ENCODE measurements around the gene PCNP. TPM values are rescaled to one million over a fixed set of nuclear protein-coding genes. Genes with fewer than 3 reads are reported as not detected.

Gene PCNP
- polyA plus RNA-seq, 1 of the 3 experiments (the other 2 are of a cell fraction) = 45.8 TPM

DNA sequence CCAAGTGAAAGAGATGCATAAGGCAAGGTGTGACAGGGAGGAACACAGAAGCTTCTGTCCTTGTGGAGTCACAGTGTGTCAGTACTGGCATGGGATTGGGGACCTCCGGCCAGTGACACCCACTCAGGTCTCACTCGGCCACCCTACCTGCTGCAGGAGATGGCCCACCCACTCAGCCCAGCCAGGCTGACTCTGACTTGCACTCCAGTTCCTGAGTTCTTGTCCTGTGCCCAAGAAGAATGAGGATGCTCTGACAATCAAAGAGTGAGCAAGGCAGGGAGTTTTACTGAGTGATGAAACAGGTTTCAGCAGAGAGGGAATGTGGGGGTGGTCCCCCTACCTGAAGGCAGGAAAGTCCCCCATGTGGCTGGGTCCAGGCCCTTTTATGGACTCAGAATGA is 50.9 kb downstream of the PCNP start:
- Histone ChIP-seq H3K36me3 (replicated peaks in 1 of 2; ENCODE audit: control insufficient read depth in 1 of 2, insufficient read depth in 2 of 2, low read length in 1 of 2) (no peaks in the 10 kb centered on the region), H4K20me1 (ENCODE audit: insufficient read depth) (no peaks in the 10 kb centered on the region), H3K9me2 (no peaks in the 10 kb centered on the region), H3K4me2 (no peak overlapping the region), H3K79me2 (ENCODE audit: insufficient read depth) (no peaks in the 10 kb centered on the region), H3K4me3 (ENCODE audit: low read depth in 2 of 2, low read length in 1 of 2) (no peak overlapping the region), H3K27me3 (ENCODE audit: insufficient read depth) (no peaks in the 10 kb centered on the region), H3K9me3 (no peaks in the 10 kb centered on the region), H3F3A (replicated peaks; ENCODE audit: insufficient read depth) (no peaks in the 10 kb centered on the region), H3K9ac (no peak overlapping the region), H2AFZ (ENCODE audit: low read depth) (no peak overlapping the region), H3K4me1 (ENCODE audit: control insufficient read depth in 1 of 2, insufficient read depth in 2 of 2, low read depth in 1 of 2, low read length in 1 of 2) (no peaks in the 10 kb centered on the region), H3K27ac (ENCODE audit: low read depth in 2 of 2, low read length in 1 of 2) (no peak overlapping the region)
- WGBS (ENCODE audit: low lambda C conversion rate) = 16% methylated on average over 2 of the region's 2 CpGs
- ChIA-PET POLR2A (no interaction called here), CTCF (no interaction called here)
- DNase-seq = no peak
- TF ChIP-seq JUND (IDR thresholded peaks at IDR 0.05) (no peak), EZH2phosphoT487 (IDR thresholded peaks at IDR 0.05; ENCODE audit: borderline replicate concordance, low read depth) (no peak), FOXJ3 (CRISPR knock-in tag; IDR thresholded peaks at IDR 0.05) (no peak), YY1 (IDR thresholded peaks at IDR 0.05; ENCODE audit: low read depth) (no peak), NRF1 (IDR thresholded peaks at IDR 0.05; ENCODE audit: low read depth, low read length) (no peak), RXRA (IDR thresholded peaks at IDR 0.05; ENCODE audit: borderline replicate concordance, low read depth) (no peak), EP300 (IDR thresholded peaks at IDR 0.05; ENCODE audit: borderline replicate concordance in 1 of 2, low read depth in 1 of 2, low read length in 1 of 2) (no peak)
- TF ChIP-seq, protein P1, sequence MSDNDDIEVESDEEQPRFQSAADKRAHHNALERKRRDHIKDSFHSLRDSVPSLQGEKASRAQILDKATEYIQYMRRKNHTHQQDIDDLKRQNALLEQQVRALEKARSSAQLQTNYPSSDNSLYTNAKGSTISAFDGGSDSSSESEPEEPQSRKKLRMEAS (IDR thresholded peaks at IDR 0.05; ENCODE audit: low read depth) = no peak
- TF ChIP-seq, protein P2, sequence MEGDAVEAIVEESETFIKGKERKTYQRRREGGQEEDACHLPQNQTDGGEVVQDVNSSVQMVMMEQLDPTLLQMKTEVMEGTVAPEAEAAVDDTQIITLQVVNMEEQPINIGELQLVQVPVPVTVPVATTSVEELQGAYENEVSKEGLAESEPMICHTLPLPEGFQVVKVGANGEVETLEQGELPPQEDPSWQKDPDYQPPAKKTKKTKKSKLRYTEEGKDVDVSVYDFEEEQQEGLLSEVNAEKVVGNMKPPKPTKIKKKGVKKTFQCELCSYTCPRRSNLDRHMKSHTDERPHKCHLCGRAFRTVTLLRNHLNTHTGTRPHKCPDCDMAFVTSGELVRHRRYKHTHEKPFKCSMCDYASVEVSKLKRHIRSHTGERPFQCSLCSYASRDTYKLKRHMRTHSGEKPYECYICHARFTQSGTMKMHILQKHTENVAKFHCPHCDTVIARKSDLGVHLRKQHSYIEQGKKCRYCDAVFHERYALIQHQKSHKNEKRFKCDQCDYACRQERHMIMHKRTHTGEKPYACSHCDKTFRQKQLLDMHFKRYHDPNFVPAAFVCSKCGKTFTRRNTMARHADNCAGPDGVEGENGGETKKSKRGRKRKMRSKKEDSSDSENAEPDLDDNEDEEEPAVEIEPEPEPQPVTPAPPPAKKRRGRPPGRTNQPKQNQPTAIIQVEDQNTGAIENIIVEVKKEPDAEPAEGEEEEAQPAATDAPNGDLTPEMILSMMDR (IDR thresholded peaks at IDR 0.05) = no peak

DNA sequence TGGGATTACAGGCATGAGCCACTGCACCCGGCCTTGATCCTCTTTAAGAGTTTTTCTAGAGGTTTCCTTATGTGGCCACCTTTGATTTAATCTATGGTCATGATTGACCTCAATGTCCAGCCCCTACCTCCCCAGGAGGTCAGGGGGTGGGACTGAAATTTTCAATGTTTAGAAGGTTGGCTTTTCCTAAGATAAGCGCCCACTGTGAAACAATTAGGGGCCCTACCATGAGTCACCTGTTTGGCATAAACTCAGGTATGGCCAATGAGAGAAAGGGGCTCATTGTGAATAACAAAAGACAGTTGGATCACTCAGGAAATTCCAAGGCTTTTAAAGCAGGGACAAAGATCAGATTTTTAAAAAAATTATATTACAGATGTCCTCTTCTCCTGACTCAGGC is 51.9 kb downstream of the PCNP start:
- Histone ChIP-seq H3K4me2 (no peak overlapping the region), H3K36me3 (replicated peaks in 1 of 2; ENCODE audit: control insufficient read depth in 1 of 2, insufficient read depth in 2 of 2, low read length in 1 of 2) (no peaks in the 10 kb centered on the region), H3F3A (replicated peaks; ENCODE audit: insufficient read depth) (peaks cover 4% of the 10 kb centered on the region), H3K9ac (no peak overlapping the region), H3K4me3 (ENCODE audit: low read depth in 2 of 2, low read length in 1 of 2) (no peak overlapping the region), H3K27me3 (ENCODE audit: insufficient read depth) (no peaks in the 10 kb centered on the region), H3K9me3 (no peaks in the 10 kb centered on the region), H3K79me2 (ENCODE audit: insufficient read depth) (no peaks in the 10 kb centered on the region), H3K27ac (ENCODE audit: low read depth in 2 of 2, low read length in 1 of 2) (no peak overlapping the region), H4K20me1 (ENCODE audit: insufficient read depth) (no peaks in the 10 kb centered on the region), H2AFZ (ENCODE audit: low read depth) (no peak overlapping the region), H3K9me2 (no peaks in the 10 kb centered on the region), H3K4me1 (ENCODE audit: control insufficient read depth in 1 of 2, insufficient read depth in 2 of 2, low read depth in 1 of 2, low read length in 1 of 2) (no peaks in the 10 kb centered on the region)
- ChIA-PET POLR2A (no interaction called here), CTCF (no interaction called here)
- DNase-seq = no peak
- 37% methylated on average over 2 of the region's 2 CpGs for WGBS (ENCODE audit: low lambda C conversion rate)
- TF ChIP-seq NFIC (IDR thresholded peaks at IDR 0.05; ENCODE audit: borderline replicate concordance) (no peak), RAD21 (IDR thresholded peaks at IDR 0.05; ENCODE audit: low read length) (no peak), GABPA (IDR thresholded peaks at IDR 0.05; ENCODE audit: low read depth) (no peak), MEF2A (IDR thresholded peaks at IDR 0.05; ENCODE audit: borderline replicate concordance, low read depth) (no peak), NRF1 (IDR thresholded peaks at IDR 0.05; ENCODE audit: low read depth, low read length) (no peak), MXI1 (IDR thresholded peaks at IDR 0.05; ENCODE audit: low read depth, low read length) (no peak), TAF1 (IDR thresholded peaks at IDR 0.05; ENCODE audit: borderline replicate concordance, low read depth, low read length) (no peak), JUND (IDR thresholded peaks at IDR 0.05) (no peak), SIN3A (IDR thresholded peaks at IDR 0.05; ENCODE audit: borderline replicate concordance, low read depth, low read length) (no peak), YY1 (IDR thresholded peaks at IDR 0.05; ENCODE audit: low read depth) (no peak), RFX5 (IDR thresholded peaks at IDR 0.05; ENCODE audit: low read length) (no peak), FOXJ3 (CRISPR knock-in tag; IDR thresholded peaks at IDR 0.05) (no peak)
- TF ChIP-seq, protein P3, sequence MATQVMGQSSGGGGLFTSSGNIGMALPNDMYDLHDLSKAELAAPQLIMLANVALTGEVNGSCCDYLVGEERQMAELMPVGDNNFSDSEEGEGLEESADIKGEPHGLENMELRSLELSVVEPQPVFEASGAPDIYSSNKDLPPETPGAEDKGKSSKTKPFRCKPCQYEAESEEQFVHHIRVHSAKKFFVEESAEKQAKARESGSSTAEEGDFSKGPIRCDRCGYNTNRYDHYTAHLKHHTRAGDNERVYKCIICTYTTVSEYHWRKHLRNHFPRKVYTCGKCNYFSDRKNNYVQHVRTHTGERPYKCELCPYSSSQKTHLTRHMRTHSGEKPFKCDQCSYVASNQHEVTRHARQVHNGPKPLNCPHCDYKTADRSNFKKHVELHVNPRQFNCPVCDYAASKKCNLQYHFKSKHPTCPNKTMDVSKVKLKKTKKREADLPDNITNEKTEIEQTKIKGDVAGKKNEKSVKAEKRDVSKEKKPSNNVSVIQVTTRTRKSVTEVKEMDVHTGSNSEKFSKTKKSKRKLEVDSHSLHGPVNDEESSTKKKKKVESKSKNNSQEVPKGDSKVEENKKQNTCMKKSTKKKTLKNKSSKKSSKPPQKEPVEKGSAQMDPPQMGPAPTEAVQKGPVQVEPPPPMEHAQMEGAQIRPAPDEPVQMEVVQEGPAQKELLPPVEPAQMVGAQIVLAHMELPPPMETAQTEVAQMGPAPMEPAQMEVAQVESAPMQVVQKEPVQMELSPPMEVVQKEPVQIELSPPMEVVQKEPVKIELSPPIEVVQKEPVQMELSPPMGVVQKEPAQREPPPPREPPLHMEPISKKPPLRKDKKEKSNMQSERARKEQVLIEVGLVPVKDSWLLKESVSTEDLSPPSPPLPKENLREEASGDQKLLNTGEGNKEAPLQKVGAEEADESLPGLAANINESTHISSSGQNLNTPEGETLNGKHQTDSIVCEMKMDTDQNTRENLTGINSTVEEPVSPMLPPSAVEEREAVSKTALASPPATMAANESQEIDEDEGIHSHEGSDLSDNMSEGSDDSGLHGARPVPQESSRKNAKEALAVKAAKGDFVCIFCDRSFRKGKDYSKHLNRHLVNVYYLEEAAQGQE (IDR thresholded peaks at IDR 0.05; ENCODE audit: low read depth, low read length) = no peak
- TF ChIP-seq, protein P1 (IDR thresholded peaks at IDR 0.05; ENCODE audit: low read depth) = no peak
- TF ChIP-seq, protein P4, sequence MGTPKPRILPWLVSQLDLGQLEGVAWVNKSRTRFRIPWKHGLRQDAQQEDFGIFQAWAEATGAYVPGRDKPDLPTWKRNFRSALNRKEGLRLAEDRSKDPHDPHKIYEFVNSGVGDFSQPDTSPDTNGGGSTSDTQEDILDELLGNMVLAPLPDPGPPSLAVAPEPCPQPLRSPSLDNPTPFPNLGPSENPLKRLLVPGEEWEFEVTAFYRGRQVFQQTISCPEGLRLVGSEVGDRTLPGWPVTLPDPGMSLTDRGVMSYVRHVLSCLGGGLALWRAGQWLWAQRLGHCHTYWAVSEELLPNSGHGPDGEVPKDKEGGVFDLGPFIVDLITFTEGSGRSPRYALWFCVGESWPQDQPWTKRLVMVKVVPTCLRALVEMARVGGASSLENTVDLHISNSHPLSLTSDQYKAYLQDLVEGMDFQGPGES (IDR thresholded peaks at IDR 0.05; ENCODE audit: low read depth, low read length) = no peak
- TF ChIP-seq, protein P5, sequence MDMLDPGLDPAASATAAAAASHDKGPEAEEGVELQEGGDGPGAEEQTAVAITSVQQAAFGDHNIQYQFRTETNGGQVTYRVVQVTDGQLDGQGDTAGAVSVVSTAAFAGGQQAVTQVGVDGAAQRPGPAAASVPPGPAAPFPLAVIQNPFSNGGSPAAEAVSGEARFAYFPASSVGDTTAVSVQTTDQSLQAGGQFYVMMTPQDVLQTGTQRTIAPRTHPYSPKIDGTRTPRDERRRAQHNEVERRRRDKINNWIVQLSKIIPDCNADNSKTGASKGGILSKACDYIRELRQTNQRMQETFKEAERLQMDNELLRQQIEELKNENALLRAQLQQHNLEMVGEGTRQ (IDR thresholded peaks at IDR 0.05; ENCODE audit: borderline replicate concordance, low read depth, low read length) = no peak
